HUES64 (cell line): ENCODE measurements around the gene DLG1.
A peak's percentile ranks its signal among the peaks of the same experiment; 100 is the strongest.

Source experiments
- H3K27ac ChIP-seq: 2 replicates; pipeline ENCODE4 v1.7.0; 2013; ENCODE audit warnings: low read depth, low read length, inconsistent platforms
- H3K27me3 ChIP-seq: 2 replicates; pipeline ENCODE4 v1.6.1; 2013; ENCODE audit warnings: mild to moderate bottlenecking, low read length; ENCODE audit not compliant: insufficient read depth
- H3K36me3 ChIP-seq: 2 replicates; pipeline ENCODE4 v1.6.1; 2013; ENCODE audit warnings: mild to moderate bottlenecking, low read length; ENCODE audit not compliant: insufficient read depth
- H3K4me1 ChIP-seq: 2 replicates; pipeline ENCODE4 v1.6.1; 2013; ENCODE audit warnings: mild to moderate bottlenecking, low read length, moderate library complexity; ENCODE audit not compliant: insufficient read depth
- H3K4me3 ChIP-seq: 2 replicates; pipeline ENCODE4 v1.5.1; 2013; ENCODE audit warnings: mild to moderate bottlenecking, low read length, moderate library complexity
- H3K9ac ChIP-seq: 2 replicates; pipeline ENCODE4 v1.6.1; 2013; ENCODE audit warnings: mild to moderate bottlenecking, low read depth, low read length
- H3K9me3 ChIP-seq: 2 replicates; pipeline ENCODE4 v1.6.1; 2013; ENCODE audit warnings: low read depth, low read length; ENCODE audit not compliant: insufficient read depth
- WGBS: fragments of 150-250, 120-280 bp; methylation state at CpG from one replicate; pipeline ENCODE4 v1.1.7; 2013; ENCODE audit warnings: missing lambda C conversion rate; 5-methylcytosine and 5-hydroxymethylcytosine counted together

DLG1 gene

GRCh38 chr3:197312431-197312830, 14.0 kb upstream of the DLG1 start:
- Histone ChIP-seq H3K9ac (no peak overlapping the region), H3K36me3 (no peaks in the 10 kb centered on the region), H3K27ac (no peak overlapping the region), H3K4me1 (peaks cover 20% of the 10 kb centered on the region), H3K4me3 (no peak overlapping the region), H3K9me3 (no peaks in the 10 kb centered on the region), H3K27me3 (no peaks in the 10 kb centered on the region)
- WGBS: 80% methylated on average over 1 of the region's 1 CpG

- Histone ChIP-seq H3K9ac (no peak overlapping the region), H3K27ac (no peak overlapping the region), H3K36me3 (no peaks in the 10 kb centered on the region), H3K4me3 (no peak overlapping the region), H3K27me3 (no peaks in the 10 kb centered on the region), H3K9me3 (no peaks in the 10 kb centered on the region), H3K4me1 (peaks cover 20% of the 10 kb centered on the region)
- 100% methylated on average over 2 of the region's 3 CpGs for WGBS
These were observed 13.2 kb upstream of the DLG1 start for GRCh38 chr3:197311591-197311990.

- WGBS: 51% methylated on average over 5 of the region's 5 CpGs
- no peaks in the 10 kb centered on the region for H3K27me3 ChIP-seq
These were observed 11.3 kb upstream of the DLG1 start for GRCh38 chr3:197309528-197310361.

GRCh38 chr3:197308591-197308990, 10.2 kb upstream of the DLG1 start:
- Histone ChIP-seq H3K36me3 (no peaks in the 10 kb centered on the region), H3K9me3 (no peaks in the 10 kb centered on the region), H3K27ac (peak overlapping the region; percentile 38; the same call in 1 of the 2 replicates), H3K4me3 (no peak overlapping the region), H3K27me3 (no peaks in the 10 kb centered on the region), H3K4me1 (peaks cover 28% of the 10 kb centered on the region), H3K9ac (no peak overlapping the region)
- WGBS: 74% methylated on average over 3 of the region's 3 CpGs

More at GRCh38 chr3:197309528-197310361, 11.3 kb upstream of the DLG1 start:
- Histone ChIP-seq H3K27ac (no peak overlapping the region), H3K9me3 (no peaks in the 10 kb centered on the region), H3K36me3 (no peaks in the 10 kb centered on the region), H3K4me3 (no peak overlapping the region), H3K4me1 (peaks cover 28% of the 10 kb centered on the region), H3K9ac (no peak overlapping the region)

GRCh38 chr3:197306374-197307086, 8.1 kb upstream of the DLG1 start:
- WGBS: 90% methylated on average over 7 of the region's 7 CpGs
- H3K4me3 ChIP-seq: no peak overlapping the region
- H3K36me3 ChIP-seq: no peaks in the 10 kb centered on the region
- no peak overlapping the region for H3K27ac ChIP-seq
- H3K9ac ChIP-seq: no peak overlapping the region
- H3K9me3 ChIP-seq: no peaks in the 10 kb centered on the region
- H3K27me3 ChIP-seq: no peaks in the 10 kb centered on the region
- peaks cover 28% of the 10 kb centered on the region for H3K4me1 ChIP-seq

- 81% methylated on average over 1 of the region's 1 CpG for WGBS
- H3K36me3 ChIP-seq: no peaks in the 10 kb centered on the region
- no peak overlapping the region for H3K4me3 ChIP-seq
- H3K4me1 ChIP-seq: peaks cover 28% of the 10 kb centered on the region
- no peaks in the 10 kb centered on the region for H3K9me3 ChIP-seq
- no peaks in the 10 kb centered on the region for H3K27me3 ChIP-seq
- no peak overlapping the region for H3K27ac ChIP-seq
- no peak overlapping the region for H3K9ac ChIP-seq
These were observed 7.4 kb upstream of the DLG1 start for GRCh38 chr3:197305854-197306253.

GRCh38 chr3:197303452-197303851, 5.0 kb upstream of the DLG1 start:
- no peak overlapping the region for H3K9ac ChIP-seq
- H3K36me3 ChIP-seq: no peaks in the 10 kb centered on the region
- no peak overlapping the region for H3K27ac ChIP-seq
- no peak overlapping the region for H3K4me3 ChIP-seq
- WGBS: 77% methylated on average over 6 of the region's 6 CpGs
- H3K27me3 ChIP-seq: peaks cover 4% of the 10 kb centered on the region; the same call in 1 of the 2 replicates
- peaks cover 19% of the 10 kb centered on the region for H3K4me1 ChIP-seq
- no peaks in the 10 kb centered on the region for H3K9me3 ChIP-seq

- H3K4me1 ChIP-seq: peaks cover 18% of the 10 kb centered on the region
- no peak overlapping the region for H3K9ac ChIP-seq
- no peak overlapping the region for H3K27ac ChIP-seq
- peaks cover 4% of the 10 kb centered on the region; the same call in 1 of the 2 replicates for H3K27me3 ChIP-seq
- H3K36me3 ChIP-seq: no peaks in the 10 kb centered on the region
- no peak overlapping the region for H3K4me3 ChIP-seq
- 84% methylated on average over 3 of the region's 3 CpGs for WGBS
- no peaks in the 10 kb centered on the region for H3K9me3 ChIP-seq
These were observed 4.4 kb upstream of the DLG1 start for GRCh38 chr3:197302696-197303341.

- H3K27ac ChIP-seq: no peak overlapping the region
- peaks cover 18% of the 10 kb centered on the region for H3K4me1 ChIP-seq
- H3K9me3 ChIP-seq: no peaks in the 10 kb centered on the region
- no peaks in the 10 kb centered on the region for H3K36me3 ChIP-seq
- no peak overlapping the region for H3K9ac ChIP-seq
- 95% methylated on average over 3 of the region's 3 CpGs for WGBS
- H3K27me3 ChIP-seq: peaks cover 4% of the 10 kb centered on the region; the same call in 1 of the 2 replicates
- no peak overlapping the region for H3K4me3 ChIP-seq
These were observed 3.6 kb upstream of the DLG1 start for GRCh38 chr3:197302033-197302432.

- Histone ChIP-seq H3K36me3 (peaks cover 11% of the 10 kb centered on the region), H3K9ac (no peak overlapping the region), H3K27me3 (peaks cover 4% of the 10 kb centered on the region; the same call in 1 of the 2 replicates), H3K9me3 (no peaks in the 10 kb centered on the region), H3K27ac (no peak overlapping the region), H3K4me3 (no peak overlapping the region), H3K4me1 (peaks cover 20% of the 10 kb centered on the region)
- WGBS: 94% methylated on average over 7 of the region's 7 CpGs
These were observed 1.9 kb upstream of the DLG1 start for GRCh38 chr3:197300361-197300760.
